Suprapubic skin (tissue), 4 donors: ENCODE results near the gene CDH4.

Experiments used
- CTCF ChIP-seq, 2 donors: fragments of 200-600 bp in 1 of 2; fragments of 450-650 bp in 1 of 2; sonication (generic) in 1 of 2; IDR thresholded peaks; one replicate each; pipeline ENCODE4 v1.5.1; 2016 to 2019; ENCODE audit warnings: antibody characterized with exemption in 2 of 2, mild to moderate bottlenecking in 1 of 2, moderate library complexity in 1 of 2
- EP300 ChIP-seq: sonication (generic); formaldehyde crosslinking; IDR thresholded peaks from one replicate; pipeline ENCODE4 v1.6.1; 2017; ENCODE audit warnings: antibody characterized with exemption
- POLR2A ChIP-seq, 2 donors: fragments of 450-650 bp; IDR thresholded peaks; one replicate each; pipeline ENCODE4 v1.6.1; 2017; ENCODE audit warnings: antibody characterized with exemption in 2 of 2, mild to moderate bottlenecking in 2 of 2, moderate library complexity in 2 of 2
- POLR2AphosphoS5 ChIP-seq, 3 donors: sonication (generic); formaldehyde crosslinking; IDR thresholded peaks; one replicate each; pipeline ENCODE4 v1.6.1; 2017; ENCODE audit warnings: antibody characterized with exemption in 3 of 3

- TF ChIP-seq CTCF (IDR thresholded peaks at IDR 0.05) (no peak), POLR2A (IDR thresholded peaks at IDR 0.05) (no peak), POLR2AphosphoS5 (IDR thresholded peaks at IDR 0.05) (no peak), EP300 (no peak)
These were observed 375.8 kb downstream of the CDH4 start for GRCh38 chr20:61627791-61628415.
